ENCODE results near the gene MST1.
"Not testable (repeated sequence)": the region's sequence is repeated elsewhere in the genome, so short reads cannot be mapped to it uniquely, and the experiment has no call there.

The MST1 gene

GRCh38 chr3:49700453-49701128 is 11.3 kb upstream of the MST1 start:
- no peak for DNase-seq (ENCODE audit: low read depth)

- no peak for DNase-seq (ENCODE audit: low read depth)
These were observed 10.7 kb upstream of the MST1 start for GRCh38 chr3:49700014-49700413.

- DNase-seq (ENCODE audit: low read depth) = peak; percentile 81
These were observed 10.2 kb upstream of the MST1 start for GRCh38 chr3:49699281-49699979.

GRCh38 chr3:49695350-49696015 is 6.2 kb upstream of the MST1 start:
- not testable (repeated sequence) for DNase-seq (ENCODE audit: low read depth)

- DNase-seq (ENCODE audit: low read depth) = not testable (repeated sequence)
These were observed 5.3 kb upstream of the MST1 start for GRCh38 chr3:49694409-49695070.

DNA sequence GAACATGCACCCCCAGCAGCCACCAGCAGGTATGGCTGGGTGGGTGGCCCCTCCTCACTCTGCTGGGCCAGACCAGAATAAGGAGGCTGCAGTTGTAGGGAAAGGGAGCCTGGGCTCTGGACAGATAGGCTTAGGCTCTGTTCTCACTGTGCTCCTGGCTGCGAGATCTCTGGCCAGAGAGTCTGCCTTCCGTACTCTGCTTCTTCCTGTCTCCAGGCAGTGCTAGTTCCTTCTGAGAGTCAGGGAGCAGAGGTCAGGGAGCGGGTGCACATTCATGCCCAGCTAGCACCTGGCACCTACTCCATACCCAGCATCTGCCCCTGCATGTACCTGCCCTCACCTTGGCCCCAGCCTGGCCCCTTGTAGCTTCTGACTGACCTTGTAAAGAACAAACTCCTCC is 2.2 kb upstream of the MST1 start:
- DNase-seq (ENCODE audit: low read depth) = not testable (repeated sequence)

DNA sequence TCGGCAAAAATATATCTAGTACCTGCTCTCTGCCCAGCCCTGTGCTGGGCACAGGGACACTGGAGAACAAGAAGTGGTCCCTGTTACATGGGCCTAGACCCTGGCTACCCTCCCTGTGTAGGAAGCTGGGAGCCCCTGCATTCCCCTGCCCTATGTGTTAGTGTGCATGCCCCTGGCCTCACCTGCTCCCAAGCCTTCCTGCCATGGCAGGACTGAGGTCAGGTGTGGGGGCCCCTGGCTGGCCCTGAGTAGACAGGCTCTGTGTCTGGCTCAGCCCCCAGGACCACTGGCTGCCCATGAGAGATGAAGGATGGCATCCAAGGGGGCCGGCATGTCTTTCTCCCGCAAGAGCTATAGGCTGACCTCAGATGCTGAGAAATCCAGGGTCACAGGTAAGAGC is 1.6 kb upstream of the MST1 start:
- not testable (repeated sequence) for DNase-seq (ENCODE audit: low read depth)

DNA sequence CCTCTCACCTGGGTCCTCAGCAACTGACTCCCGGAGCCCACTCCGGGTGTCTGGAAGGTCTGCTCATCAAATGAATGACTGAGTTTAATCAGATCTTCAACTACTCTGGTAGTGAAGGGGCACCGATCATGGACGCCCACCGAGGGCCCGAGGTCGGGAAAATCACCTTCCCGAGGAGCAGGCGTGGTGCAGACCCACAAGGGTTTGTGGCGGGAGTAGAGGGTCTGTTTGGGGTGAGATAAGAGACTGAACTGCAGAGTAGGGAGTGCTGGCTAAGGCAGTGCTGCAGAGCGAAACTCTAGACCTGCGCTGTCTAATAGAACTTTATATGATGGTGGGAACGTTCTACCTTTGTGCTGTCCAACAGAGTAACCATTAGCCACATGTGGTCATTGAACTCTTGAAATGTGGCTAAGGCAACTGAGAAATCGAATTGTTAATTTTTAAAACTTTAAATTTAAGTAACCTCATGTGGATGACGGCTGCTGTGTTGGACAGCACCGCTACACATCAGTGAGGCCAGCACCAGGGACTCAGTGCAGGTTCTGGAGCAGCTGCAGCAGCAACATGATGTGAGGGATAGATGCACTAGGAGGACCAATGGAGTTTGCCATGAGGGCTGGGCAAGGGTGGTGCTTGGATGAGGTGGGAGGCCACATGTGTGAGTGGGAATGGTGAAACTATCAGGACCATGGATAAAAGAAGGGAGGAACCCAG is 792 bp upstream of the MST1 start:
- not testable (repeated sequence) for DNase-seq (ENCODE audit: low read depth)

GRCh38 chr3:49688338-49689045 is 782 bp downstream of the MST1 start:
- not testable (repeated sequence) for DNase-seq (ENCODE audit: low read depth)

DNA sequence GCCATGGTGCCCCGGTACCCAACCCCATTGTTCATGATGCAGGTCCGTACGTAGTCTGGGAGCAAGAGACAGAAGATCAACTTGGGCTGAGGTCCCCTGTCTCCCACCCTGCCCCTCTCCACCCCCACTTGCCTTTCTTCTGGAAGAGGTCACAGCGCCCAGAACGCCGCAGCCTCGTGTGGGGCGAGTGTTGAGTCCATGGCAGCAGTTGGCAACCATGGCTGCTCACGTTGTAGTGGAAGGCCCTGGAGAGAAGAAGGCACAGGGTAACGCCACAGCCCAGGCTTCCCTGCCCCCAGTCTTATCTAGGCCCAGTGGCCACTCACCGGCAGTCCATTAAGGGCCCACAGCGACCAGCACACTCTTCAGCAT is 1.9 kb downstream of the MST1 start:
- not testable (repeated sequence) for DNase-seq (ENCODE audit: low read depth)

DNA sequence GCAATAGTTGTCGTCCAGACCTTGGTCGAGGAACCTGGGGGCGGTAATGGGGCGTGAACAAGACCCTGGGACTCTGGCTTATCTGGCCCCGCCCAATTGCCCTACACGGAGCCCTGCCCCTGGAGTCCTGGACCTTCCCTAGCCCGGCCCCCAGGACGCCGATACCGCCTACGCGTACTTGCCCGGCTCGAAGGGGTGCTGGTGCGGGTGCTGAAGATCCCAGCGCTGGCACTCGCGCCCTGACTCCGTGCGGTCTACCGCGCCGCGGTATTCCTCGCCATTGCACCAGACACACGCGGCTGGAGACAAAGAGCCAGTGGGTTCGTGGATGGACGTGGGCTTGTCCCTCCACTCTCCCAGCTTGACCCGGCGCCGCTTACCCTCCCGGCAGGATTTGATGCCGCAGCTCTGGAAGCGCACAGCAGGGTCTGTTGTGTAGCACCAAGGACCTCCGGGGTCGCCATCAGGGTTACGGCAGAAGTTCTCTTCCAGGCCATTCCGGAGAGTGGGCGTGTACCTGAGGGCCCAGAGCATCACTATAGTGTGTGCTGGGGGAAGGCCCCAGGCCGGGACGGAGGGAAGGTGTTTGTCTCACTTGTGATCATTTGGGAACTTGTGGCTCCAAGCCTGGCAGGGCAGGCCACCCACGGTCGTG is 2.4 kb downstream of the MST1 start:
- DNase-seq (ENCODE audit: low read depth) = peak; percentile 79

- DNase-seq (ENCODE audit: low read depth) = not testable (repeated sequence)
These were observed 2.9 kb downstream of the MST1 start for GRCh38 chr3:49686346-49686745.

DNA sequence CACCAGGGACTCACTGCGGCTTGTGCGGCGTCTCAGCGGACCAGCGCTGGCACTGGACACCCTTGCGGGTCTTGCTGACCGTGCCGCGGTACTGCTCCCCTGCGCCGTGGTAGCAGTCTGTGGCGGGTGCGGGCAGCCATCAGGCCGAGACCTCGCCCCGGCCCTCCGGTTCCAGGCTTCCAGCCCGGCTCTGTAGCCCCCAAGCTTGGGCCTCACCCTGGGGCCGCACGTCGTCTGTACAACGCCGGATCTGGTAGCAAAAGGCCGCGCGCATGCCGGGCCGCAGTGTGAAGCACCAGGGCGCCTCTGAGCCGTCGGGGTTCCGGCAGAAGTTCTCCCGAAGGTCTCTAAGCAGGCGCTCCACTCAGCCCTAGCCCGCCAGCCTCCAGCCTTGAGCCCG is 3.4 kb downstream of the MST1 start:
- DNase-seq (ENCODE audit: low read depth) = not testable (repeated sequence)

- not testable (repeated sequence) for DNase-seq (ENCODE audit: low read depth)
These were observed 4.2 kb downstream of the MST1 start for GRCh38 chr3:49685103-49685502.

DNA sequence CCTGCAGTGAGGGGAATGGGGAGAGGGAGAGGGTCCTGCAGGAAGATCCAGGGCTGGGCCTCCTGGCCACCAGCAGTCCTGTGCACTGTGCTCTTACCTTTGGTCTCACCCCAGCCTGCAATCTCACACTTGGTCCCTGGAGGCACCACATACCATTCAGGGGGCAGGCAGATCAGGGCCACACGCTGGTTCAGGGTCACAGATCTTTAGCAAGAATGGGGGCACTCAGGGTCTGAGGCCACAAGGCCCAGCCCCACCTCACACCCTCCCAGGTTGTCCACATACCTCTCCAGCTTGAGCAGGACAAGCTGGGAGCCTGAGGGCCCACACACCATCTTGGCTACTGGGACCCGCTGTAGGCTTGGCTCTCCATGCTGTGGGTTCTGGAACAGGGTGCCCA is 4.8 kb downstream of the MST1 start:
- DNase-seq (ENCODE audit: low read depth) = not testable (repeated sequence)

DNA sequence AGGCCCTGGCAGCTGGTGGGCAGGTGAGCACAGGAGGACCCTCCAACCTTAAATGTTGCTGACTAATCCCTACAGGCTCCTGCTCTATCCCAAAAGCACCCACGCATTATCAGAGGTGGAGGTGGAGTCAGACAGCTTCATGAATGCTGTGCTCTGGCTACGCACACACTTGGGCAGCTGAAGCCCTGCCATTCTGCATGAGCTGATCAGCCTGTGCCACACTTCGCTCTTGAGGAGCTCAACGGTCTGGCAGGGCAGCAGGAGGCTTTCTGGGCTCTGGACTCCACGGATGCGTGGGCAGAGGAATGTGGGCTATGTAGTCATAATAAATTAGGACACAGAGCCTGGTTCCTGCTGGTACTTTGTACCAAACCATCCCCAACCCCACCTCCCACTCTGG is 6.1 kb downstream of the MST1 start:
- peak; percentile 90 for DNase-seq (ENCODE audit: low read depth)

GRCh38 chr3:49681543-49681942 is 7.7 kb downstream of the MST1 start:
- no peak for DNase-seq (ENCODE audit: low read depth)

- DNase-seq (ENCODE audit: low read depth) = no peak
These were observed 8.1 kb downstream of the MST1 start for GRCh38 chr3:49681232-49681522.

DNA sequence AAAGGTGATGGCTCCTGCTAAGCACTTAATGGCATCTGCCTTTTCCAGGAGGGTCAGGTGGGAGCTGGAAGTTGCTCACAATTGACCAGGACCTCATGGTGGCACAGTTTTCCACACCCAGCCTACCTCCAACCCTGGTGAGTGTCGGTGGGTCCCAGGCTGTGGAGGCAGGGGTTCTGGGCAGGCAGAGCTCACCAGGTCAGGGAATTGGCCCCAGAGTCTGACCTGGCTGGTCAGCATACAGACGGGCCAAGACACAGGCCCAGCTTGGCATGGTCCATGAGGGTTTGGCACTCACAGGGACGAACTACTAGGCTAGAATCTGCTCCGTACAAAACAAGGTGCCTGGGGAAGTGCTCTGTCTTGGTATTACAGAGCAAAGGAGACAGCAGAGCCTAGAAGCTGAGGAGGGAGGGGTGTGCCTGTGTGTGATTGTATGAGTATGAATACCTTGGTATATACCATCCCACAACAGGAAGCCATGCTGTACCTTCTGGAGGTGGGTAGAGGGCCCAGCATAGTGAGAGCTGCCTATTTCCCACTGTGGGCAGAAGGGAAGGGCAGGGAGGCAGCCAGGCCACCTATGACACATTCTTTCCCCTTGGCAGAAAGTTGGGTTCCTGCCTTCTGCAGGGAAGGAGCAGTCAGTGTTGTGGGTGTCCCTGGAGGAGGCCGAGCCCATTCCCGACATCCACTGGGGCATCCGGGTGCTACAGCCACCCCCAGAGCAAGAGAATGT is 8.6 kb downstream of the MST1 start:
- DNase-seq (ENCODE audit: low read depth) = no peak

- no peak for DNase-seq (ENCODE audit: low read depth)
These were observed 13.4 kb downstream of the MST1 start for GRCh38 chr3:49675912-49676311.

Data from amniotic epithelial cell (primary cell).